Activated T-cell treated with anti-CD3 and anti-CD28 coated beads, Interleukin-2, amount 50 U/mL, for 4 hours (primary cell): ENCODE results near the gene PDCD4. TPM values are rescaled to one million over a fixed set of nuclear protein-coding genes. Genes with fewer than 3 reads are reported as not detected.
A peak's percentile ranks its signal among the peaks of the same experiment; 100 is the strongest.
"Not testable (repeated sequence)": the region's sequence is repeated elsewhere in the genome, so short reads cannot be mapped to it uniquely, and the experiment has no call there.

Experiments used
- ATAC-seq, 2 donors: fragments of 200-7000 bp; cut with Tn5 transposase; one replicate each; pipeline ENCODE4 v1.10.0; 2021
- DNase-seq: peaks from one replicate; pipeline ENCODE4 v3.0.0-alpha.2; 2020
- H3K27me3 Mint-ChIP-seq: one replicate; pipeline ENCODE4 v1.8.0; 2021; ENCODE audit warnings: low read depth, mixed read lengths
- H3K36me3 Mint-ChIP-seq: one replicate; pipeline ENCODE4 v1.8.0; 2022; ENCODE audit warnings: mixed read lengths; ENCODE audit not compliant: insufficient read depth
- H3K4me1 Mint-ChIP-seq: one replicate; pipeline ENCODE4 v1.8.0; 2021; ENCODE audit warnings: low read depth, mixed read lengths
- H3K4me3 Mint-ChIP-seq: one replicate; pipeline ENCODE4 v1.8.0; 2021; ENCODE audit warnings: mild to moderate bottlenecking, moderate library complexity, mixed read lengths
- H3K9me3 Mint-ChIP-seq: one replicate; pipeline ENCODE4 v1.8.0; 2021; ENCODE audit warnings: mixed read lengths
- total RNA-seq, 3 donors: library from RNA; stranded (reverse); gene quantifications; one replicate each; pipeline ENCODE4 v1.2.1, GENCODE V29; 2021

Gene PDCD4
- total RNA-seq, 3 donors from 2014 or later = 36.5 to 55.1 (median 41.3) TPM

DNA sequence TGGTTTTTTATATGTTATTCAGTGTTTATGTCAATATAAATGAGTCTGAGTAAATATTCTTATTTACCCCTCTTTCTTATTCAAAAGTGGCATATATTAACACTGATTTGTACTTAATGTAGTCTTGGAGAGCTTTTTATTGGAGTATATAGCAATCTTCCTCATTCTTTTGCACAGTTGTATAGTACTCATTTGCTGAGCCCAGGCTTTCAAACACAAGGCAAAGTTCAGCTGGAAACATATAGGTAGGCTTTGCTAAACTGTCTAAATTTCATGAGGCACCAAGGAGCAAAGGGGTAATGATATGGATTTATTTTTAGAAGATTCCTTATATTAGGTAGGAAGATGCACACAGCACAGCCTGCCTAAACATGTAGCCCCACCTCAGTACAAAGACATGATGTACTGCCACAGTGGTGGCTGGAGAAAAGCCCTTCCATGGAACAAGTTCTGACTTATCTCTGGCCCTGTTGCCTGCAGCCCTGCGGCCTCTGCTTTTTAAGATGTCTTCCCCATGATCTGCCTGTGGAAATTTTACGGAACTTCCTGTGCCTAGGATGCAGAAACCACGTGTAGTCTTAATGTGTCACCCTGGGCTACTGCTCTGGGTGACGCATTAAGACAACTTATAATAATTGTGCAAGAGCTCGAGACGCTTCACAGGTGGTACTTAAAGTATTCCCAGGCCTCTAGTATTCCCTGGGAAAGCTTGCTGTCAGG, 9.6 kb upstream of the PDCD4 start:
- Mint-ChIP-seq H3K4me1 (peaks cover 98% of the 10 kb centered on the region), H3K36me3 (no peaks in the 10 kb centered on the region), H3K9me3 (no peaks in the 10 kb centered on the region), H3K27me3 (no peaks in the 10 kb centered on the region), H3K4me3 (no peak overlapping the region)
- ATAC-seq = no peak
- no peak for DNase-seq

DNA sequence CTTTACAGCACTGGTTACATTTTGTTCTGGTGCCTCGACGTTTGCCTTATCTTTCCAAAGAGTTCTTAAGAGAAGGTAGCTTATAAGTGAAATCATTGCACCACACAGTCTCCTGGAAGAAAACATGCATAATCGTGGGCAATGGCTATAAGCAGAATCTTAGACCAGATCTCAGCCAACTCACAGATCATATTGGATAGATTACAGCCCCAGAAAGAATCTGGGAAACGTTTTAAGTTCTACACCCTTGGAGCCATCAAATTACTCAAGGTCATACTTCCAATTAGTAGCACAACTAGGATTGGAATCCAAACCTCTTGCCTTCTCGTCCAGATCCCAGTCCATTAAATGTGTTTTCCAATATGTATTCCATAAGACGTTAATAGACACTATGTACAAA, 8.8 kb upstream of the PDCD4 start:
- no peaks in the 10 kb centered on the region for H3K36me3 Mint-ChIP-seq
- no peak overlapping the region for H3K4me3 Mint-ChIP-seq
- H3K4me1 Mint-ChIP-seq = peaks cover 98% of the 10 kb centered on the region
- no peaks in the 10 kb centered on the region for H3K9me3 Mint-ChIP-seq
- no peak for ATAC-seq
- DNase-seq = no peak
- no peaks in the 10 kb centered on the region for H3K27me3 Mint-ChIP-seq

GRCh38 chr10:110863361-110863760, 8.4 kb upstream of the PDCD4 start:
- DNase-seq = no peak
- no peaks in the 10 kb centered on the region for H3K36me3 Mint-ChIP-seq
- H3K9me3 Mint-ChIP-seq = no peaks in the 10 kb centered on the region
- no peak for ATAC-seq
- H3K4me3 Mint-ChIP-seq = no peak overlapping the region
- peaks cover 98% of the 10 kb centered on the region for H3K4me1 Mint-ChIP-seq
- no peaks in the 10 kb centered on the region for H3K27me3 Mint-ChIP-seq

- Mint-ChIP-seq H3K4me3 (no peak overlapping the region), H3K9me3 (no peaks in the 10 kb centered on the region), H3K27me3 (no peaks in the 10 kb centered on the region), H3K36me3 (no peaks in the 10 kb centered on the region), H3K4me1 (peaks cover 99% of the 10 kb centered on the region)
- ATAC-seq = no peak
- DNase-seq = no peak
Measured at GRCh38 chr10:110863956-110864355, 7.8 kb upstream of the PDCD4 start.

- no peaks in the 10 kb centered on the region for H3K27me3 Mint-ChIP-seq
- peak overlapping the region; percentile 79 for H3K4me3 Mint-ChIP-seq
- DNase-seq (peak; percentile 27), ATAC-seq (peak; percentile 65 to 78)
- no peaks in the 10 kb centered on the region for H3K36me3 Mint-ChIP-seq
- H3K4me1 Mint-ChIP-seq = peaks cover 99% of the 10 kb centered on the region
- no peaks in the 10 kb centered on the region for H3K9me3 Mint-ChIP-seq
Measured at GRCh38 chr10:110864662-110865140, 7.0 kb upstream of the PDCD4 start.

DNA sequence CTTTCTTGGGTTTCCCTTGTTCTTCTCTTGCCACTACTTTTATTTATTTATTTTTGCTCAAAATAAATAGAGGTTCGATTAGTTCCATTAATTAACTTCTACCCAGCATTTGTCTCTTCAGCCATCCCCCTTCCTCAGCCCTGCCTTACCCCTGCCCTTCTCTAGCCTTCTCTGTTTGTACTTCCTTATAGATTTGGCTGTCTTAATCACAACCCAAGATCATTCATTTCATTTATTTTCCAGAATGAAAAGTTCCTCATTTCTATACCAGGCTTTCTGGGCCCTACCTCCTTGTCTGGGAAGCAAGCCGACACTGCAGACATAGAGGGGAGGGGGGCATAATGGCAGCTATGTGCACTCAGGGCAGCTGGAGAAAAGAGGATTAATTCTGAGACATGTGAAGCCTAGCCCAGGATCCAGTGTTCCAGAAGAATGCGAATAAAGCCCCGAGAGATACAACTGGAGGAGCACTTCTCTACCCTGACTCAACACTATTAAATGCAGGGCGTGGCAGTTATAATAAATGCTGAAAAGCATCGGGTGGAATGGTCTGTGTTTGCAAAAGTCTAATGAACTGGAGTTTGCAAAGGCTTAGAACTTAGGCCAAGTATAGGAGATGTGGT, 6.4 kb upstream of the PDCD4 start:
- no peaks in the 10 kb centered on the region for H3K9me3 Mint-ChIP-seq
- peaks cover 99% of the 10 kb centered on the region for H3K4me1 Mint-ChIP-seq
- DNase-seq (no peak), ATAC-seq (no peak)
- no peaks in the 10 kb centered on the region for H3K36me3 Mint-ChIP-seq
- no peaks in the 10 kb centered on the region for H3K27me3 Mint-ChIP-seq
- peak overlapping the region; percentile 79 for H3K4me3 Mint-ChIP-seq

DNA sequence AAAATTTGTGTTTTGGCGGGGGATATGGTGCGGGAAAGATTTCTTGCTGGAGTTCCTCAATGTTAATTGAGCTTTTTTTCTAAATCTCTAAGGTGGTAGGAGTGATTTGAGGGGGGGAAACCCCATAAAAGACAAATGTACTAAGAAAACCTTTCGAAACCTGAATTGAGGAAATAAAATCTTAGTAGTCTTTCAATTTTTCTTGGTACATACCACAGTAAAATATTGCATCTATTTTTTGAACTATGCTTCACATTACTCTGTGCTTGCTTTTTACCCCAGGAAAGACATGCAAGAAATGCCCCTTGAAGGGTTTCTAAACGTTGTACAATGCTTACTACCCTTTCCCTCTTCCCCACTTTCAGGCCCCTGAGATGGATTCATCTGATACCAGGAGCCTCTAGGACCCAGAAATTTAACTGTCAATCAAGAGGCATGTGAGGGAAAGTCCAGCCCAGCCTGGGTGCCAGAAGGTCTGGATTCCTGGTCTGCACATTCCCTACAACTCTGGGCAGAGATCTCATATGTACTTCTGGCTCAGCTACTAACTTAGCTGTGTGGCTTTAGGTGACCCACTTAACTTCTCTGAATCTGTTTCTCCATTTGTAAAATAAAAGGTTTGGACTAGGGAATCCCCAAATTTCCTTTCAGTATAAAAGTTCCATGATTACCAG, 5.8 kb upstream of the PDCD4 start:
- ATAC-seq (no peak), DNase-seq (no peak)
- no peaks in the 10 kb centered on the region for H3K36me3 Mint-ChIP-seq
- peaks cover 99% of the 10 kb centered on the region for H3K4me1 Mint-ChIP-seq
- H3K27me3 Mint-ChIP-seq = no peaks in the 10 kb centered on the region
- no peaks in the 10 kb centered on the region for H3K9me3 Mint-ChIP-seq
- peak overlapping the region; percentile 79 for H3K4me3 Mint-ChIP-seq

DNA sequence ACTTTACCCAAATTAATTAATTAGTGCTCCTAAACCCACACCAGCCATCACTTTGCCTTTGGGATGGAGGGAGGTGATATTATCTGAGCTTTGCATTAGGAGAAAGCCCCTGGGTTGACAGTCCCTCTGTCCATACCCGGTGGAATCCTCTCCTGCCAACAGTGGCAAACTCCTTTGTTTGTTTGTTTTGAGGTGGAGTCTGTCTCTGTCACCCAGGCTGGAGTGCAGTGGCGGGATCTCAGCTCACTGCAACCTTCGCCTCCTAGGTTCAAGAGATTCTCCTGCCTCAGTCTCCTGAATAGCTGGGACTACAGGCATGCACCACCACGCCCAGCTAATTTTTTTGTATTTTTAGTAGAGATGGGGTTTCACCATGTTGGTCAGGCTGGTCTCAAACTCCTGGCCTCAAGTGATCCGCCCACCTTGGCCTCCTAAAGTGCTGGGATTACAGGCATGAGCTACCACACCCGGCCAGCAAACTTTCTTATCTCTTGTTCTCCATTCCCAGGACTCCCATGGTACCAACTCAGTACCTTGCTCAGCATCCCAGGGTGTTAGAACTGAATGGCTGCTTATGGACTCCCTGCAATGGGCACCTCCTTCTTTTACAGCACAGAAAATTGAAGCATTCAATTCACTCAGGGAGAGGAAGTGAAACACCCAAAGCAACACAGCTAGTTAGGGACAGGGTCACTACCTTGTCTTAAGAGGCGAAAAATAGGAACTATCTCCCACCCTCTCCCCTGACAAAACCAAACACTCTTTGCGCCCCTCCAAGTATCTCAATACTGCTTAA, 4.5 kb upstream of the PDCD4 start:
- not testable (repeated sequence) for H3K9me3 Mint-ChIP-seq, ATAC-seq, H3K27me3 Mint-ChIP-seq, DNase-seq, H3K36me3 Mint-ChIP-seq
- peaks cover 94% of the 10 kb centered on the region for H3K4me1 Mint-ChIP-seq
- peak overlapping the region; percentile 48 for H3K4me3 Mint-ChIP-seq

- Mint-ChIP-seq H3K9me3 (no peaks in the 10 kb centered on the region), H3K27me3 (no peaks in the 10 kb centered on the region), H3K4me1 (peaks cover 87% of the 10 kb centered on the region), H3K36me3 (no peaks in the 10 kb centered on the region), H3K4me3 (peak overlapping the region; percentile 48)
- DNase-seq (no peak), ATAC-seq (no peak)
Measured at GRCh38 chr10:110867807-110868465, 3.8 kb upstream of the PDCD4 start.

DNA sequence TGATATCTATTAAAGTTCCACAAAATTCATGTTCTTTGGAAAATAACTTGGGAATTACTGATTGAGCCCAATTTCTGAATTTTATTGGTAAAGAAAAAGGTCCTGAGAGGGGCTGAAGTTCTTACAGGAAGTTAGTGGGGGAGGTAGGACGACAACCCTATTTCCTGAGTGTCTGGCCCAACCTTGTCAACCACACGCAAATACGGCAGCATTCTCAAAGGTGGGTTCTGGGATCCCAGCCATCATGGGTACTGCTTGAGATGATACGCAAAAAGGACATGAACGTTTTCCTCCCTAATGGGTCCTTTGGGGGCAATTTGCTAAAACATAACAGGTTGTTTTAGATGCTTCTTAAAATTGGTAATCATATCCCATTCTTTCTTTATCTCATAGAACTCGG, 2.7 kb upstream of the PDCD4 start:
- Mint-ChIP-seq H3K4me3 (peak overlapping the region; percentile 98), H3K9me3 (no peaks in the 10 kb centered on the region), H3K27me3 (no peaks in the 10 kb centered on the region), H3K36me3 (no peaks in the 10 kb centered on the region), H3K4me1 (peaks cover 78% of the 10 kb centered on the region)
- DNase-seq (no peak), ATAC-seq (no peak)

DNA sequence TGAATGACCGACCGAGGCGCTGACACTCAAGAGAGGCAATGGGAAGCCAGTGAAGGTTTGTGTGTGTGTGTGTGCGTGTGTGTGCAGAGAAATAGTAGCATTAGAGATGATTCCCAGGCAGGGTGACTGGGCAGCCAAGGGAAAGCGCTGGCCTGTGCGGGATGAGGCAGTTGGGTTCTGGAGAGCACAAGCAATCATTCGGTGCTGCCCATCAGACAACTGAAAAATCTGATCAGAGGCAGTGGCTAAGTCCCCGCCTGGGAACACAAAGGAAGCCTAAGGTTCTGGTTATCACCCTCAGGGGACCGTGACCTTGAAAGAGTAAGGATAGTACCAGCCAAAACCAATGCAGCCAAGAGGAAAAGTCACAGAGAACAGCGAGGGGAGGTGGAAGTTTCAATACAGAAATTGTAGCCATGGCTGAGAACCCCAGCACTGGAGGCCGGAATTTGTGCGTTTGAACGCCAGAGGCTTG, 868 bp upstream of the PDCD4 start:
- no peaks in the 10 kb centered on the region for H3K27me3 Mint-ChIP-seq
- DNase-seq = no peak
- H3K4me3 Mint-ChIP-seq = peak overlapping the region; percentile 98
- H3K36me3 Mint-ChIP-seq = no peaks in the 10 kb centered on the region
- no peak for ATAC-seq
- H3K9me3 Mint-ChIP-seq = no peaks in the 10 kb centered on the region
- H3K4me1 Mint-ChIP-seq = peaks cover 72% of the 10 kb centered on the region

DNA sequence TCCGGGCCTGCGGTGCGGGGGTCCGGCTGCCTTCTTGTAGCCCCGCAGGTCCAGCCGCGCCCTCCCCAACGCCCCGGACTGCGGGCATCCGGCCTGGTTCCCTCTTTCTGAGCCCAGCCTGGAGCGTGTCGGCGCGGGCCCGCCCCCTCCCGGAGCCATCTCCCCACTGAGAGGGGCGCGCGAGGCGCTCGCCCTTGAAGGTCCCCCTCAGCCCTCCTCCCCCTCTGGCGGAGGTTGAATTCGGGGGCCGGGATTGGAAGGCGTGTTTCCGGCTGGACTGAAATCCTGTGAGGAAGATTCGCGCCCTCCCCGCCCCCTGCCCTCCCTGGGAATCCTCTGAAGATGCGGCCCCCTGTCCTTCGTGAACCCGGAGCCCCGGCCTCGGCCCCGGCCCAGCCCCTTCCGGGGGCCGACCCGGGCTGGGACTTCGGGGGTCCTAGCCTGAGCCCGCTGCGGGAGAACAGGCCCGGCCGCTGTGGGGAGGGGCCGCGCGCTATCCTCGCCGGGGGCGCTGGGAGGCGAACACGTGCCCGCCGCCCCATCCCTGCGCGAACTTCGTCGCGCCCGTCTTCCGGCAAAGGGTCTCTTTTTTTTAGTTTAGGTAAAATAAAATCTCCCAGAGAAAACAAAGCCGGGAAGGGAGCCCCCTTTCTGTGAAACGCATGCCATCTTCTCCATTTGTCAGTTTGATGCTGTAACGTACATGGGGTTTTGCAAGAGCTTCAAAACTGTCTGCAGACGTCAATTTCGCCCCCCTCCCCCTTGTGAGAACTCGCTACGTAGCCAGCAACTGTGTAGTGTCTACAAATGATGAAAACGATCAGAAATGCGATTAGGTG, 636 bp downstream of the PDCD4 start:
- H3K4me1 Mint-ChIP-seq = peaks cover 65% of the 10 kb centered on the region
- H3K4me3 Mint-ChIP-seq = peak overlapping the region; percentile 98
- ATAC-seq (peak; percentile 81 to 82), DNase-seq (peak; percentile 75)
- no peaks in the 10 kb centered on the region for H3K9me3 Mint-ChIP-seq
- no peaks in the 10 kb centered on the region for H3K36me3 Mint-ChIP-seq
- no peaks in the 10 kb centered on the region for H3K27me3 Mint-ChIP-seq
